ENCODE results near the gene PRKAR1B.

GRCh38 chr7:723541-723940, 3.5 kb downstream of the PRKAR1B start:
- TF ChIP-seq EZH2phosphoT487 (IDR thresholded peaks at IDR 0.05; ENCODE audit: borderline replicate concordance) (no peak), CTCF (conservative IDR thresholded peaks at IDR 0.05; ENCODE audit: low read length) (no peak)

Data from Loucy (cell line).